HepG2 (cell line): ENCODE data around the gene CTDSP2. TPM values are rescaled to one million over a fixed set of nuclear protein-coding genes. Genes with fewer than 3 reads are reported as not detected.
A peak's percentile ranks its signal among the peaks of the same experiment; 100 is the strongest.

ENCODE experiments used
- ATAC-seq: fragments of 200-7000 bp; cut with Tn5 transposase; 3 replicates; pipeline ENCODE4 v1.9.1; 2020; ENCODE audit warnings: mild to moderate bottlenecking, moderate library complexity
- BruUV-seq: library from RNA; stranded (reverse); fragments of 400-500 nt; replicated peaks from 2 replicates; lab custom pipeline; 2021; lab: Mats Ljungman, UMichigan
- CTCF ChIA-PET: fragments of 300-600 bp; formaldehyde crosslinking; extraction: SDS; loops from one replicate; lab custom pipeline; 2021; ENCODE audit warnings: low total read pairs, inconsistent platforms, low intra/inter-chr PET ratio; lab: Yijun Ruan, JAX
- POLR2A ChIA-PET: fragments of 350-600 bp; sonication (Branson Sonifier 250); formaldehyde crosslinking; loops from one replicate; lab custom pipeline; 2020; ENCODE audit warnings: antibody characterized with exemption, inconsistent platforms; lab: Yijun Ruan, JAX
- DNase-seq: peaks from one replicate; pipeline ENCODE4 v3.0.0-alpha.2; 2015; ENCODE audit warnings: low spot score
- FAIRE-seq: peaks from 3 replicates; lab custom pipeline; 2011; peaks lifted over from hg19 to GRCh38; lab: Jason Lieb, UNC
- H2AFZ ChIP-seq: one replicate; pipeline ENCODE4 v1.6.1; 2011; ENCODE audit warnings: low read length, inconsistent platforms
- H3K27ac ChIP-seq: fragments of 300-600 bp; 3 replicates; pipeline ENCODE4 v1.8.0; 2011; ENCODE audit warnings: mixed run types, mild to moderate bottlenecking, mixed read lengths, low read length, inconsistent platforms; ENCODE audit not compliant: insufficient read depth; ENCODE audit errors: extremely low read length
- H3K27me3 ChIP-seq, 2 experiments: fragments of 200-600 bp in 1 of 2; 2 replicates in 1 of 2; 3 replicates in 1 of 2; pipeline versions ENCODE4 v1.6.0 to v1.8.0; 2011; ENCODE audit warnings: low read length in 2 of 2, mild to moderate bottlenecking in 2 of 2, moderate library complexity in 2 of 2, inconsistent platforms in 1 of 2; ENCODE audit not compliant: insufficient read depth in 2 of 2, control insufficient read depth in 1 of 2
- H3K36me3 ChIP-seq, 2 experiments: fragments of 200-600 bp in 1 of 2; replicated peaks in 1 of 2; 2 replicates in 1 of 2; 3 replicates in 1 of 2; pipeline versions ENCODE4 v1.5.1 to v1.8.0; 2011; ENCODE audit warnings: low read length in 2 of 2, inconsistent platforms in 1 of 2; ENCODE audit not compliant: insufficient read depth in 2 of 2, control insufficient read depth in 1 of 2
- H3K4me1 ChIP-seq: 2 replicates; pipeline ENCODE4 v1.5.1; 2012; ENCODE audit warnings: low read length, inconsistent platforms; ENCODE audit not compliant: insufficient read depth
- H3K4me2 ChIP-seq: 2 replicates; pipeline ENCODE4 v1.6.0; 2011; ENCODE audit warnings: low read depth, low read length, inconsistent platforms
- H3K4me3 ChIP-seq, 3 experiments: fragments of 200-600 bp in 1 of 3; sonication (generic), shearing (Covaris generic) in 1 of 3; replicated peaks in 1 of 3; 2 replicates each; pipeline ENCODE4 v1.5.1; 2011 to 2016; ENCODE audit warnings: low read length in 3 of 3, inconsistent platforms in 2 of 3, low read depth in 2 of 3, mild to moderate bottlenecking in 2 of 3, control low read depth in 1 of 3, mixed read lengths in 1 of 3; ENCODE audit not compliant: insufficient read depth in 1 of 3
- H3K79me2 ChIP-seq: one replicate; pipeline ENCODE4 v1.6.1; 2011; ENCODE audit warnings: low read length, inconsistent platforms; ENCODE audit not compliant: insufficient read depth
- H3K9ac ChIP-seq: 2 replicates; pipeline ENCODE4 v1.6.0; 2011; ENCODE audit warnings: mild to moderate bottlenecking, low read depth, low read length, inconsistent platforms; ENCODE audit not compliant: insufficient read depth
- H3K9me3 ChIP-seq: 2 replicates; pipeline ENCODE4 v1.5.1; 2012; ENCODE audit warnings: mild to moderate bottlenecking, low read length
- H4K20me1 ChIP-seq: 2 replicates; pipeline ENCODE4 v1.6.0; 2011; ENCODE audit warnings: inconsistent platforms, mild to moderate bottlenecking, low read length, moderate library complexity; ENCODE audit not compliant: insufficient read depth
- KAT7 ChIP-seq: IDR thresholded peaks from 2 replicates; pipeline ENCODE4 v1.6.1; 2018; ENCODE audit warnings: borderline replicate concordance, missing compliant biosample characterization
- NCOA5 ChIP-seq: sonication (generic); formaldehyde crosslinking; IDR thresholded peaks from 2 replicates; pipeline ENCODE4 v1.4.0; 2020; ENCODE audit warnings: missing genetic modification reagents
- RAD51 ChIP-seq: fragments of 450-650 bp; IDR thresholded peaks from 2 replicates; pipeline ENCODE4 v1.6.1; 2016; ENCODE audit warnings: borderline replicate concordance
- RBM22 ChIP-seq: fragments of 200-400 bp; formaldehyde crosslinking; optimal IDR thresholded peaks from 2 replicates; pipeline ENCODE3; 2017; ENCODE audit warnings: mild to moderate bottlenecking, low read length, moderate library complexity
- SALL2 ChIP-seq: sonication (generic); formaldehyde crosslinking; IDR thresholded peaks from 2 replicates; pipeline ENCODE4 v1.8.1; 2023; ENCODE audit warnings: mild to moderate bottlenecking, missing genetic modification reagents, inconsistent platforms
- TMF1 ChIP-seq: sonication (generic); formaldehyde crosslinking; IDR thresholded peaks from 2 replicates; pipeline ENCODE4 v1.8.1; 2022; ENCODE audit warnings: low read depth, missing genetic modification reagents
- XRCC5 ChIP-seq: fragments of 200-400 bp; formaldehyde crosslinking; optimal IDR thresholded peaks from 2 replicates; pipeline ENCODE3; 2017; ENCODE audit warnings: mild to moderate bottlenecking, low read length
- ZNF232 ChIP-seq: sonication (generic); formaldehyde crosslinking; IDR thresholded peaks from 2 replicates; pipeline ENCODE4 v1.4.0; 2020; ENCODE audit warnings: missing genetic modification reagents, borderline replicate concordance
- WGBS: methylation state at CpG from one replicate; pipeline ENCODE4 v1.1.6; 2017; ENCODE audit warnings: low lambda C conversion rate; 5-methylcytosine and 5-hydroxymethylcytosine counted together
- in situ Hi-C: cut with HindIII; loops from 2 replicates; pipeline ENCODE4 v1.10.0; 2017; ENCODE audit warnings: low pct_unique_long_range_greater_than_20kb; ENCODE audit not compliant: extremely low pct_ligation_motif_present
- intact Hi-C: fragments of 100-400 bp; cut with micrococcal nuclease; formaldehyde crosslinking; loops from one replicate; pipeline ENCODE4 v1.10.0; 2022; ENCODE audit not compliant: unreplicated experiment
- polyA plus RNA-seq, 8 experiments: library from polyadenylated mRNA; depleted of rRNA in 3 of 8; stranded (reverse) in 7 of 8; unstranded in 1 of 8; fragments of >200 nt; fragmentation: Illumina TruSeq in 4 of 8; extraction: Trizol in 4 of 8; gene quantifications; 2 replicates each; pipeline versions ENCODE4 v1.2.1 to v1.2.3, GENCODE V29; 2011 to 2016; ENCODE audit warnings: low read depth in 4 of 8, missing spikeins in 1 of 8, mixed read lengths in 1 of 8; ENCODE audit not compliant: insufficient read depth in 1 of 8
- total RNA-seq, 5 experiments: library from RNA; depleted of rRNA; stranded (reverse); fragments of >200 nt; fragmentation: Illumina TruSeq; extraction: Trizol; gene quantifications; 2 replicates each; pipeline ENCODE4 v1.2.3, GENCODE V29; 2016; ENCODE audit warnings: low read depth in 1 of 5
- TF ChIP-seq, protein P1 (sequence below): sonication (generic); formaldehyde crosslinking; IDR thresholded peaks from 2 replicates; pipeline ENCODE4 v1.8.0; 2022; ENCODE audit warnings: missing genetic modification reagents, mild to moderate bottlenecking, moderate library complexity, borderline replicate concordance

The CTDSP2 gene
- total and polyA plus RNA-seq, 2 of the 13 experiments (the other 11 are each of a cell fraction or from before 2014, with no cell fraction given) = 38.1 to 82.5 TPM

DNA sequence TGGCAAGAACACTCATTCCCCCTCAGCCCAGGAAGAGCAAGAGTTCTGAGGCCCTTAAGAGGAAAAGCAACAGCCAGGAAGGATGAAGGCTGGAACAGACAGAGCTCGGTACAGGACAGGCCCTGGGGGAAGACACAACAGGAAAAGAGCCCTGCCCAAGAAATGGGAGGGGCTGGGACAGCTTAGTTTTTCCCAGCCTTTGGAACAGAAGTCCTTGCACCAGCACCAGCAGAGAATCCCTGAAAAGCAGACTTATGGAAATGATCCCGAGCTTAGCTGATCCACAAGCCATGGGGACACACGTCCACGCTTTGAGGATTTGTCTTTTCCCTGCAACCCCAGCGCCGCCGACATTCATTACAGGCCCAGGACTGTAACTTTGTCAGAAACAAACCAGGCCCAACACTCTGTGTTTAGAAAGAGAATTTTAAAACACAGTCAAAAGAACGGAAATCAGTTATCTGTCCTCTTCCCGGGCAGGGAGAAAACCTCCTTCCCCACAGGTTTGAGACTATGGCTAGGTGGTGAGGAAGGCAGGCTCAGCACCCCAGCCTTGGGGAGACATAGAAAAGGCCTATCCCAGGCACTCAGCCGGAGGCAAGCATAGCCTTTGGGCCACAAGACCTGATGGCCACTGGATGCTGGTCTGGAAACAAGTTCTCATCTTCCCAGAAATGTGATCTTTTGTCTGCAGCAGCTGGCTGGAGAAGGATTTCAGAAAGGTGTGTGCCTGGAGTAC, 24.0 kb downstream of the CTDSP2 start:
- ChIA-PET POLR2A (interaction anchor here (1.5 kb wide), 1 partner anchor 30 kb away, joined by 3 read pairs; no protein-coding TSS in a partner anchor), CTCF (no interaction called here)
- BruUV-seq = TSS peak; percentile 25
- Histone ChIP-seq H3K4me1 (peaks cover 43% of the 10 kb centered on the region), H3K27me3 (no peaks in the 10 kb centered on the region), H3K4me2 (no peak overlapping the region), H2AFZ (no peak overlapping the region), H3K4me3 (no peak overlapping the region), H3K36me3 (peaks cover 36 to 53% of the 10 kb centered on the region in 2 experiments), H3K9me3 (no peaks in the 10 kb centered on the region), H3K9ac (no peak overlapping the region), H3K27ac (no peak overlapping the region), H3K79me2 (no peaks in the 10 kb centered on the region), H4K20me1 (peaks cover 12% of the 10 kb centered on the region)
- no peak for DNase-seq
- in situ Hi-C loops = no loop called here
- ATAC-seq = no peak
- TF ChIP-seq ZNF232 (no peak), SALL2 (CRISPR knock-in tag) (no peak), RBM22 (peak; percentile 18), TMF1 (CRISPR knock-in tag) (no peak), RAD51 (no peak), XRCC5 (no peak)
- FAIRE-seq = no peak
- intact Hi-C loops = no loop called here
- WGBS = 95% methylated on average over 10 of the region's 10 CpGs

DNA sequence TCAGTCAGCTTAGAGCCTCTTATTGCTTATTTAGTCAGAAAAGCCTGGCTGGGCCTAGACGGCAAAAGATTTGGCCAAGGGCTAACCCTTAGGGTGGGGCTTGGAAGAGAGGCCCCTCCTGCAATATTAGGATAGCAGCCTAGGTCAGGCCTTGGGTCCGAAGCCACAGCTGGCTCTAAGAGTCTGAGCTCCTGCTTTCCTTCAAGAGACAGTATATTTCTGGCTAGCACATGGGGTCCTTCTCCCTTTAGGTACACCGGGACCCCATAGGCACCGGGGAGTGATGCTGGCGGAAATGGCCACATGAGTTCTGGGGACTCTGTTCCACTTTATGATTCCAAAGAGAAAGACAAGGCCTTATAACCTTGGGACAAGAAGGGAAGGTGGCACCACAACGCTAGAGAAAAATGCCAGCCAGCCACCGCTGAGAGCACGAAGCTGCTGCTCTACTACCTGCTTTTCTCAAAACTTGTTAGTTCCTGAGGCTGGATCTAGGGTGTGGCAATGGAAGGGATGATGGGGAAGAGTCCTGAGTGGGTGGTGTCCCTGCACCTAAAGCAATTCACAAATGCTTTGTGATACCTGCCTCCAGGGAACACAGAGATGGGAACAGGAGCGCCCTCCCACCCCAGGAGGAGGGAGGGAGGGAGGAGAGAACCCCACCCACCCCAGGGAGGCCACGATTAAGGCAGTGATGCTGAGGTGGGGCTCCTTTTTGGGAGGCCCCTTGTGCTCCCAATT, 24.9 kb downstream of the CTDSP2 start:
- ATAC-seq = no peak
- H3K4me1 ChIP-seq = peaks cover 52% of the 10 kb centered on the region
- POLR2A ChIA-PET = interaction anchor here (0.6 to 1.5 kb wide), 2 partner anchors 31 to 1428 kb away, joined by 3 to 4 read pairs; no protein-coding TSS in a partner anchor

More for the DNA sequence above, 24.9 kb downstream of the CTDSP2 start:
- DNase-seq (no peak), FAIRE-seq (no peak)
- H4K20me1 ChIP-seq = peaks cover 10% of the 10 kb centered on the region
- CTCF ChIA-PET = no interaction called here
- H3K36me3 ChIP-seq = peaks cover 28 to 44% of the 10 kb centered on the region in 2 experiments
- BruUV-seq = no TSS peak
- no peaks in the 10 kb centered on the region for H3K27me3 ChIP-seq
- WGBS = 94% methylated on average over 10 of the region's 10 CpGs
- no peak overlapping the region for H3K4me2 ChIP-seq
- intact Hi-C loops = no loop called here
- H3K79me2 ChIP-seq = no peaks in the 10 kb centered on the region
- no peak overlapping the region for H3K4me3 ChIP-seq
- TF ChIP-seq KAT7 (CRISPR knock-in tag) = no peak
- TF ChIP-seq, protein P1, sequence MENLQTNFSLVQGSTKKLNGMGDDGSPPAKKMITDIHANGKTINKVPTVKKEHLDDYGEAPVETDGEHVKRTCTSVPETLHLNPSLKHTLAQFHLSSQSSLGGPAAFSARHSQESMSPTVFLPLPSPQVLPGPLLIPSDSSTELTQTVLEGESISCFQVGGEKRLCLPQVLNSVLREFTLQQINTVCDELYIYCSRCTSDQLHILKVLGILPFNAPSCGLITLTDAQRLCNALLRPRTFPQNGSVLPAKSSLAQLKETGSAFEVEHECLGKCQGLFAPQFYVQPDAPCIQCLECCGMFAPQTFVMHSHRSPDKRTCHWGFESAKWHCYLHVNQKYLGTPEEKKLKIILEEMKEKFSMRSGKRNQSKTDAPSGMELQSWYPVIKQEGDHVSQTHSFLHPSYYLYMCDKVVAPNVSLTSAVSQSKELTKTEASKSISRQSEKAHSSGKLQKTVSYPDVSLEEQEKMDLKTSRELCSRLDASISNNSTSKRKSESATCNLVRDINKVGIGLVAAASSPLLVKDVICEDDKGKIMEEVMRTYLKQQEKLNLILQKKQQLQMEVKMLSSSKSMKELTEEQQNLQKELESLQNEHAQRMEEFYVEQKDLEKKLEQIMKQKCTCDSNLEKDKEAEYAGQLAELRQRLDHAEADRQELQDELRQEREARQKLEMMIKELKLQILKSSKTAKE (CRISPR knock-in tag) = no peak
- TF ChIP-seq NCOA5 (CRISPR knock-in tag) = no peak
- in situ Hi-C loops = no loop called here
- H3K9me3 ChIP-seq = no peaks in the 10 kb centered on the region
- H3K27ac ChIP-seq = no peak overlapping the region
- H3K9ac ChIP-seq = no peak overlapping the region
- no peak overlapping the region for H2AFZ ChIP-seq
